GM19099 (cell line): ENCODE data around the gene MRPS27.

Source experiments
- POLR2A ChIP-seq: IDR thresholded peaks from 3 replicates; pipeline ENCODE4 v1.6.1; 2011; ENCODE audit warnings: low read depth; ENCODE audit not compliant: insufficient read length; ENCODE audit errors: extremely low read depth

The MRPS27 gene

DNA sequence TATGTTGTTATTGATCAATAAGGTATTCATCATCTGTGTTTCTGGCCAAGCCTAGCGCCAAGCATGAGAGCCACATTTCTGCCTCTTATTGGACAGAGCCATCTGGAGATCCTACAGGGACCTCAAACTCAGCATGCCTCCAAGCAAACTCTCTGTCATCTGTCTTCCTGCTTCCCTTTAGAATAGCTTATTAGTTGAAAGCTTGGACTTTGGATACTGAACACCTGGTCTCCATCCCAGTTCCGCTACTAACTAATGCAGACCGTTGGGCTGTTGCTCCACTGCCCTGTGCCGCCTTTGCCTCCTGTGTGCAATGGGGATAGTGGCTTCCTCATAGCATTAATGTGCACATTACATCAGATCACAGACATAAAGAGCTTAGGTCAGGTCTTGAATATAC is 147.3 kb downstream of the MRPS27 start:
- no peak for TF ChIP-seq POLR2A

DNA sequence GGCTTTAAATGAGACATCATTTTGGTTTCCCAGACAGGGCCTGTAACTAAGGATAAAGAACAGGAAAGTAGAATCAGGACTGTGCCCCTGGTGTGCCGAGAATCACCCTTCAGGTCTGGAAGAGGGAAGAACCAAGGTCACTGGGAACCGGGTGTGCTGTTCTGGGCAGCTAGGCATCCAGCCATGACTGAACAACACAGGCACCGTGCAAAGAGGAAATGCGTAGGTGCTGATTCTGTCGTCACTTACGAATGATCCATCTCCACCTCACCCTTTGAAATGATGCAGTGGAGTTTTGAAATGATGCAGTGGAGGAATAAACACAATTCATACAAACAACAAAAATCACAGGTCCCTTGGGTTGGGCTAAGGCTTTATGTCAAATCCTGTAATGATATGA is 148.4 kb downstream of the MRPS27 start:
- no peak for TF ChIP-seq POLR2A

DNA sequence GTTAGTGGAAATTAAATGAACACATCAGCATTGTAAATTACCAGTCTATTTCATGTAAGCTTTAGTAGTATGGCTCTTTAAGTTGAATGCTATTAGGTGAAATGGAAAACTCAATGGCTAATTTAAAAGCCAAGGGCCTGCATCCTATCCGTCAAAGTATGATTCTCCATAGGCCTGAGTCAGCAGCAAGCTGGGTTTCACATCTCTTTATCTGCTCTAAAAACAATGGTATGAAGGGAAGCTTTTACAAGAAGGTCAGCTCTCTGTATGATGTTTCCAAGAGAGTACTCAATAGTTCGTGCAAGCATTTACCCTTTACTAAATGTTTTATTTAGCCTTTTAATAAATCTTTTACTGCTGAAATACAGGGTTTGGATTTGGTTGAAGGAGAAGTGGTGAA is 149.9 kb downstream of the MRPS27 start:
- TF ChIP-seq POLR2A, result no peak
